Esophagus muscularis mucosa (tissue), 3 donors: Measurements from ENCODE around the gene DSCAML1.
"Not testable (repeated sequence)": the region's sequence is repeated elsewhere in the genome, so short reads cannot be mapped to it uniquely, and the experiment has no call there.

Source experiments
- POLR2A ChIP-seq: fragments of 450-650 bp; IDR thresholded peaks from one replicate; pipeline ENCODE4 v1.6.1; 2017; ENCODE audit warnings: antibody characterized with exemption, moderate library complexity, mild to moderate bottlenecking, low read depth
- POLR2AphosphoS5 ChIP-seq, 2 donors: sonication (generic); formaldehyde crosslinking; IDR thresholded peaks; one replicate each; pipeline ENCODE4 v1.6.1; 2017; ENCODE audit warnings: antibody characterized with exemption in 2 of 2
- TF ChIP-seq, protein P1 (sequence below), 3 experiments: fragments of 200-600 bp in 2 of 3; fragments of 450-650 bp in 1 of 3; sonication (generic) in 2 of 3; IDR thresholded peaks; one replicate each; pipeline ENCODE4 v1.5.1; 2017 to 2019; ENCODE audit warnings: antibody characterized with exemption in 3 of 3, mild to moderate bottlenecking in 2 of 3, moderate library complexity in 1 of 3

- TF ChIP-seq, protein P1, sequence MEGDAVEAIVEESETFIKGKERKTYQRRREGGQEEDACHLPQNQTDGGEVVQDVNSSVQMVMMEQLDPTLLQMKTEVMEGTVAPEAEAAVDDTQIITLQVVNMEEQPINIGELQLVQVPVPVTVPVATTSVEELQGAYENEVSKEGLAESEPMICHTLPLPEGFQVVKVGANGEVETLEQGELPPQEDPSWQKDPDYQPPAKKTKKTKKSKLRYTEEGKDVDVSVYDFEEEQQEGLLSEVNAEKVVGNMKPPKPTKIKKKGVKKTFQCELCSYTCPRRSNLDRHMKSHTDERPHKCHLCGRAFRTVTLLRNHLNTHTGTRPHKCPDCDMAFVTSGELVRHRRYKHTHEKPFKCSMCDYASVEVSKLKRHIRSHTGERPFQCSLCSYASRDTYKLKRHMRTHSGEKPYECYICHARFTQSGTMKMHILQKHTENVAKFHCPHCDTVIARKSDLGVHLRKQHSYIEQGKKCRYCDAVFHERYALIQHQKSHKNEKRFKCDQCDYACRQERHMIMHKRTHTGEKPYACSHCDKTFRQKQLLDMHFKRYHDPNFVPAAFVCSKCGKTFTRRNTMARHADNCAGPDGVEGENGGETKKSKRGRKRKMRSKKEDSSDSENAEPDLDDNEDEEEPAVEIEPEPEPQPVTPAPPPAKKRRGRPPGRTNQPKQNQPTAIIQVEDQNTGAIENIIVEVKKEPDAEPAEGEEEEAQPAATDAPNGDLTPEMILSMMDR (IDR thresholded peaks at IDR 0.05) = not testable (repeated sequence)
- TF ChIP-seq POLR2AphosphoS5 (IDR thresholded peaks at IDR 0.05); POLR2A: not testable (repeated sequence)
Measured at GRCh38 chr11:117399100-117399840, 397.7 kb downstream of the DSCAML1 start.
